ENCODE results near the gene TP63. TPM values are rescaled to one million over a fixed set of nuclear protein-coding genes. Genes with fewer than 3 reads are reported as not detected.

TP63 gene
- total RNA-seq, 1 experiment from 2014 or later, result not detected

- no CpG with 5 or more reads among the region's 4 CpGs for WGBS (ENCODE audit: extremely low coverage, insufficient read length, low lambda C conversion rate)
- H2AFZ ChIP-seq (ENCODE audit: low read length), result no peak overlapping the region
- no peaks in the 10 kb centered on the region for H3K27me3 ChIP-seq (ENCODE audit: insufficient read depth, low read length)
- Mint-ChIP-seq H3K4me1 (no peaks in the 10 kb centered on the region), H3K4me3 (no peak overlapping the region), H3K36me3 (ENCODE audit: insufficient read depth in 1 of 3, low read depth in 3 of 3) (no peaks in the 10 kb centered on the region; a peak in 1 of 7 replicates), H3K27ac (no peak overlapping the region), H3K27me3 (ENCODE audit: low read depth) (no peaks in the 10 kb centered on the region), H3K9me3 (peaks cover 3 to 5% of the 10 kb centered on the region in 2 experiments; a peak in 3 of 5 replicates)
- no peaks in the 10 kb centered on the region for H3K79me2 ChIP-seq (ENCODE audit: insufficient read depth, low read length)
- no peak overlapping the region for H3K4ac ChIP-seq (ENCODE audit: low read depth, low read length)
- H4K20me1 ChIP-seq (ENCODE audit: control insufficient read depth, insufficient read depth, insufficient read length), result no peaks in the 10 kb centered on the region
- no peak overlapping the region for H2BK20ac ChIP-seq (ENCODE audit: low read depth, low read length, poor library complexity, severe bottlenecking)
- no peak overlapping the region for H2BK120ac ChIP-seq (ENCODE audit: low read depth, low read length, poor library complexity, severe bottlenecking)
- H4K5ac ChIP-seq (ENCODE audit: insufficient read length, low read depth, low read length), result no peak overlapping the region
- H3T11ph ChIP-seq (ENCODE audit: low read length), result no peak overlapping the region
- no peak overlapping the region for H2AK5ac ChIP-seq (ENCODE audit: insufficient read length, low read length)
- H4K8ac ChIP-seq (replicated peaks; ENCODE audit: insufficient read length, low read depth, low read length), result no peak overlapping the region
- no peak overlapping the region for H3K9ac ChIP-seq (ENCODE audit: extremely low read depth, insufficient read length, low read length)
- H2BK5ac ChIP-seq (ENCODE audit: insufficient read length, low read length), result no peak overlapping the region
- no peak for TF ChIP-seq CTCF (conservative IDR thresholded peaks at IDR 0.05)
- no peak overlapping the region for H3K56ac ChIP-seq (ENCODE audit: insufficient read length, low read depth, low read length)
- H4K91ac ChIP-seq (ENCODE audit: insufficient read length, low read depth, low read length), result no peak overlapping the region
- H2BK15ac ChIP-seq (ENCODE audit: low read depth, low read length), result no peak overlapping the region
- no peak overlapping the region for H3K18ac ChIP-seq (ENCODE audit: insufficient read length, low read depth, low read length)
- H2BK12ac ChIP-seq (ENCODE audit: insufficient read length, low read depth, low read length), result no peak overlapping the region
- no peaks in the 10 kb centered on the region for H3K79me1 ChIP-seq (ENCODE audit: insufficient read depth, low read depth, low read length, poor library complexity, severe bottlenecking)
- no peaks in the 10 kb centered on the region for H3K4me1 ChIP-seq (ENCODE audit: insufficient read depth, low read length)
- H3K14ac ChIP-seq (ENCODE audit: insufficient read depth, low read length), result no peak overlapping the region
- no peak for DNase-seq
- H3K23ac ChIP-seq (ENCODE audit: insufficient read length, low read depth, low read length), result no peak overlapping the region
- H3K23me2 ChIP-seq (ENCODE audit: insufficient read length, low read depth, low read length, poor library complexity, severe bottlenecking), result no peaks in the 10 kb centered on the region
- no peak overlapping the region for H3K27ac ChIP-seq (ENCODE audit: insufficient read length, low read depth, low read length)
- no peaks in the 10 kb centered on the region for H3K9me3 ChIP-seq (ENCODE audit: control insufficient read depth, low read depth, low read length)
- H3K4me2 ChIP-seq (ENCODE audit: insufficient read depth, insufficient read length, low read length), result no peak overlapping the region
These were observed 229.1 kb downstream of the TP63 start for GRCh38 chr3:189860296-189860695.

Measured in H9 (cell line).